Kidney glomerular epithelial cell (primary cell): ENCODE data around the gene FUCA2.
"Not testable (repeated sequence)": the region's sequence is repeated elsewhere in the genome, so short reads cannot be mapped to it uniquely, and the experiment has no call there.

Source experiments
- DNase-seq: peaks from one replicate; lab custom pipeline; 2025; lab: John Stamatoyannopoulos, UW

FUCA2 gene

DNA sequence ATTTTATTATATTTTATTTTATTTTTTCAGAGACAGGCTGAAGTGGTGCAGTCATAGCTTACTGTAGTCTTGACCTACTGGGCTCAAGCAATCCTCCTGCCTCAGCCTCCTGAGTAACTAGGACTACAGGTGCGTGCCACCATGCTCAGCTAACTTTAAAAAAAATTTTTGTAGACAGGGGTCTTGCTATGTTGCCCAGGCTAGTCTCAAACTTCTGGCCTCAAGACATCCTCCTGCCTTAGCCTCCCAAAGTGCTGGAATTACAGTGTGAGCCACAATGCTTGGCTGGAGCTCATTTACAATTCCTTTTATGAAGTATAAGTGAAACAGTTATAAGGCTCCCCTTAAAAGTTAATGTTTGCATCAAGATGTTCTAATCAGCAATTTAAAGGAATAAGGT, 14.5 kb downstream of the FUCA2 start:
- DNase-seq: no peak

DNA sequence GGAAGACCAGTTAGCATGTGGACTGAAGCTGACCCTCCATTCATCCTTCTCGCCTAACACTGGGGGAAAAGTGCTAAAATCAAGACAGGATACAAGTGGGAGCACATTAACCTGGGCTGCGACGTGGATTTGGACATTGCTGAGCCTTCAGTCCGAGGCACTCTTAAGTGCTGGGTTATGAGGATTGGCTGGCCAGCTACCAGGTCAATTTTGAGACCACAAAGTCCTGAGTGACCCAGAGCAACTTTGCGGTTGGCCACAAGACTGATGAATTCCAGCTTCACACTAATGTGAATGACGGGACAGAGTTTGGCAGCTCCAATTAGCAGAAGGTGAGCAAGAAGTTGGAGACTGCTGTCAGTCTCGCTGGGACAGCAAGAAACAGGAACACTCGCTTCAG, 20.7 kb downstream of the FUCA2 start:
- DNase-seq: no peak

DNA sequence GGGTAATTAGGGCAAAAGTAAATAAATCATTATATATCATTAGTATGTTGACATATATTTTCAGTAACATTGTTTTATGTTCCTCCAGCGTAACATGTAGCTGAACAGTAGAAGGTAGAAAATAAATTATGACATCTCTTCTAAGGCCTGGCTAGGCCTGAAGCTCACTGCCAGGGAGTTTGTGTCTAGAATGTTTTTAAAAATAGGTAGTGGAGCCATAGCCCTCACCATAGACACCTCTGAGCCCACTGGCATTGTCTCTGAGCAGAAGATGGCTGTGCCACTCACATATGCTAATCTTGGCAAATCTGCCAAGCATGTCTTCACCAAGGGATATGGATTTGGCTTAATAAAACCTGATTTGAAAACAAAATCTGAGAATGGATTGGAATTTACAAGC, 21.3 kb downstream of the FUCA2 start:
- no peak for DNase-seq

DNA sequence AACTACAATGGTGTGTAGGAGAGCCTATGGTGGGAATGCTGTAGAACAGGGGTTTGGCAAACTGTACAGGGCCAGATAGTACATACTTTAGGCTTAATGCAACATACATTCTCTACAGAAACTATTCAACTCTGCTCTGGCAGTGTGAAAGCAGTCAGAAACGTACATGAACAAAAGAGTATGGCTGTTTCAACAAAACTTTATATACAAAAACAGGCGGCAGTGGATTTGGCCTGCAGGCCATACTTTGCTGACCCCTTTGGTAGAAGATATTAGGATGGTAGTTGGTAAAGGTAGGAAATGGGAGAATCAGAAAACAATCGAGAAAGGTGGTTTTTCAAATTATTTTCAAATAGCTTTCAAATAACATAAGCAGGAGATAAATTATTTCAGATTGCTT, 24.8 kb downstream of the FUCA2 start:
- DNase-seq: no peak

DNA sequence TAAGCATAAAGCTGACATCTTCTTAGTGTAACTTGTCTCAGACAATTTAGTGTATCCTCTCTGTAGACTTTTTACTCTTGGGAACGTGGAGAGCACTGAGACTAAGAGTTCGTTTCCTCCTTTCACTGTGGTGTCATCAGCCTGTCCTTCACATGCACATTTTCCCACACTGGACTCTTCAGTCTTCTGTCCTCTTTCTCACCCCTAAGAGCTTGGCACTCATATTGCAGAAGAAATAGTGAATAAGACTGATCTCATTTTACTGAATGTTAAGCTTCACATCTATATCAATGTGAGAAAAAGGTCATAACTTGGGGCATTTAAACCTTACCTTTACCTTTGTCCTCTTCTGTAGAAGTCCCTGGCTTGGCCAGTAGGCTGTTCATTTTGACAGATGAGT, 25.6 kb downstream of the FUCA2 start:
- DNase-seq: no peak

DNA sequence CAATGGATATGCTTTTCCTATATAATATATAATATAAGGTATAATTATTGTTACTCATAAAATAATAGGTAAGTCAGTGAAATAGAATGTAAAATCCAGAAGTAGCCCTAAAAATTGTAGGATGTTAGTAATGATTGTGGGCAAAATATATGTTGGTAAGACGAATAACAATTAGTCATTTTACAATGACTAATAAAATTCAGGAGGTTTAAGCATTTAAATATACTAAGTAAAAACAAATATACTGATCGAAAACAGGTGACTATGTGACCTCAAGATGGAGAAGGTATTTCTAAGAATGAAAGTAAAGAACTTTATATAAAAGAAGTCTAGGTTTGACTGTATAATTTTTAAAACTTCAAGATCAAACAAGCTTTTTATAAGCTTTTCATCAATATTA, 28.9 kb downstream of the FUCA2 start:
- no peak for DNase-seq

DNA sequence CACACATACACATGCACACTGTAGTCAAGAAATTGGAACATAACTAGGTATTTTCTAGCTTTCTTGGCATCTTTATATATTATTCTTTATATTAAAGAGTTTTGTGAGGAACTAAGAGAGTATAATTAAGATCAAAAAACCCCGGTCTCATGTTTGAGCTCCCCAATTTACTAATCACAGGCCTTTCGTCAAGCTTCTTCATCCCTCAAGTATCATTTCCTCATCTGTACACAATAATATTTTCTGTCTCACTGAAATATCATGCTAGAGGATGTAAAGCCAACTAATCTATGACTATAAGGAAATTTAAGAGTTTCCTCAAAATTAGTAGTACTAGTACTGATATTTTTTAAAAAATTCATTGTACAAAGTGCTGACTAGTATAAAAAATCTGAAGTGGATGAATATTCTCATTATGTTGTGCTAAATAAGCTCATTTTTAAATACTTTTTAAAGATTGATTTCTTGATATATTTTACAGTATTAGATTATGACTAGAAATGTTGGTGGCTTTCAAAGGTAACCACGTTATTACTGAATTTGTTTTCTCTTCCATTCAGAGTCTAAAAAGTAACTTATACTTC, 32.9 kb downstream of the FUCA2 start:
- DNase-seq: no peak

DNA sequence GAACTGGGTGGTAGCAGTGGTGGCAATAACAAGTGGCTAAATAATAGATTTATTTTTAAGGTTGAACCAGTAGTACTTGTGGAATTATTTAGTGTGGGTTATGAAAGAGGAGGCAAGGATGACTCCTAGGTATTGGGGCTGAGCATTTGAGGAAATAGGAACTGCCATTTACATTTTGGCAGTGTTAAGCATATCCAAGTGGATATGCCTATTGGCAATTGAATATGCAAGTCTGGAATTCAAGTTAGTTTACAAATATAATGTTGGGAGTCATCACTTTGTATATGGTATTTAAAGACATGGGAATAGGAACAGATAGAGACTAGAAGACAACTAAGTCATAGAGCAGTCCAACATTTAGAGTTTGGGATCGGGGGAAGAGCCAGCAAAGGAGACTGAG, 35.0 kb downstream of the FUCA2 start:
- no peak for DNase-seq

DNA sequence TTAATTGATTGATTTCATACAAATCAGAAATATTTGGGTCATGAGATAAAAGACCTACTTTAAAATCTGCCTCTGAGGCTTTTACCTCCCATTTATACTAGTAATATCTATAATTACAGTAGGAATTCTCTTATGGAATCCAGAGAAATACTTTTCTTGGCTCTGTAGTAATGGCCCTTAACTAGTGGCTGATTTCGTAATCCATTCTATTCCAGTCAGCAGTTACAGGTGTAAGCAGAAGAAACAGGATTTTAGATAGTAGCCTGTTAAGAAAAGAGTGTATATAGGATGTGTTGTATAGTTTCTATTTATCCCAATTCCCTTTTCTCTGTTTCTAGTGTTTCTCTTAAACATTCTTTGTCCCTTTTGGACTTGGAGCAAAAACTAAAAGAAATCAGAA, 39.7 kb downstream of the FUCA2 start:
- no peak for DNase-seq

DNA sequence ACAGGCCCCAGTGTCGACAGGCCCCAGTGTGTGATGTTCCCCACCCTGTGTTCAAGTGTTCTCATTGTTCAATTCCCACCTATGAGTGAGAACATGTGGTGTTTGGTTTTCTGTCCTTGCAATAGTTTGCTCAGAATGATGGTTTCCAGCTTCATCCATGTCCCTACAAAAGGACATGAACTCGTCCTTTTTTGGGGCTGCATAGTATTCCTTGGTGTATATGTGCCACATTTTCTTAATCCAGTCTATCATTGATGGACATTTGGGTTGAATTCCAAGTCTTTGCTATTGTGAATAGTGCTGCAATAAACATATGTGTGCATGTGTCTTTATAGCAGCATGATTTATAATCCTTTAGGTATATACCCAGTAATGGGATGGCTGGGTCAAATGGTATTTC, 42.7 kb downstream of the FUCA2 start:
- DNase-seq: not testable (repeated sequence)

DNA sequence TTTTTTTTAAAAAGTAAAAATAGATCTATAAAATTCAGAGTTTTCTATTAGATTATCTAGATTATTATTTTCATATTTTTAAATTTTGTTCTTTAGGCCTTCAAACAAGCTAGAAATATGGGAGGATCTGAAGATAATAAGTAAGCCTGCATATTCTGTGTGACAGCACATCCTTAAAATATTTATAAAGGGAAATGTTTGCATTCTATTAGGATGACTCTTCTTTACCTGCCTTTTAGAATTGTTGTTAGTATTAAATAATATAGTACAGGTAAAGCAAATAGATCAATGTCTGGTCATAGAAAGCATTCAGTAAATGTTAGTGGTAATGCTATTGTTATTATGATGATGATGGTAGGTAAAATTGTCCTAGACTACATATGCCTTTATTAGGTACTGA, 43.5 kb downstream of the FUCA2 start:
- no peak for DNase-seq

DNA sequence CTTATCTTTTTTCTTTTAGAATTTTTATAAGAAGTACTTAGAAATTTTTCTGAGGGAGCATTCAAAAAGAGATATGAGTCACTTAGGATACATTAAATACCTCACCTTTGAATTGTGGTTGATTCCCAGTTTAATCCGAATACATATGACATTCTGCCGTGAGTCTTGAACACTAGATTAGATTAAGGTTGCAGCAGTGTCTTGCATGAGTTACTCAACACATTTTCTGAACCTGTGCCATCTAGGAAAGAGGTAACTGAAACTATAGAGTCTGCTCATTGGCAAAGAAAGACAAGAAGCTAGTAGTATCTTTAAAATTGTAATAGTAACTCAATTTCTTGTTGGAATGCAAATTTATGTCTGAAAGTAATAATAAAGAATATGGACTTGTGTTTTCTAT, 46.0 kb downstream of the FUCA2 start:
- DNase-seq: no peak

DNA sequence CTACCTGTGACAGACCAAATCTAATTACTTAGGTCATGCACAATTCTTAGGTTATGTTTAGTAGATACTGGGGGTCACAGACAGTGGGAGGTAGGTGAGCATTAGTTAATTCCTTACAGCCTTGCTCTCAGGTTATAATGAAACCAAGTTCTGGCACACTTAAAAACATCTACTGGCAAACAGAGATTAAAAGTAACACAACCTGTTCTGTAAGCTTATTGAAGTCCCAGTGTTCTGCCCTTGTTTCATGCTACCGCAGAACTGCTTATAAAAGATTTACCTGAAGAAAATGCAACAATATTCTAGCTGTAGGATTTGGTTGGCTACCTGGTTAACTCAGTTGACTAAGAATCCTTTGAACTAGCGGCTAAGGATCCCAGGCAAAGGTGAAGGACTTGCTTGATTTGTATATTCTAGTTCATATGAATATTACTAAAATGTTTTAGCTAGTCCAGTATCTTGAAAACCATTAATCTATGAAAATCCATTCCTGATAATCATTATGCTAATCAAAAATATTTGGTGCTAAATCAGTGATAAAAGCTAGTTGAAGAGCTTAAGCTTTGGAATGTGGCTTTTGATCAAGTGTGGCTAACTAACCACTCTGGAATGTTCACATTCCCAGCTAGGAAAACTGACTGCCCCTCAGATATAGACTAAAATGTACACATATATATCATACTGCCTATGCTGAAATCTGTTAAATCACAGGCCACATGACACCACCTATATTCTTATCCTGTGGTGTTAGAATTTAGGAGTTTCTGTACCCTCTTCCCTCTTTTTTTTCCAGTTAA, 53.8 kb downstream of the FUCA2 start:
- DNase-seq: peak; percentile 10

DNA sequence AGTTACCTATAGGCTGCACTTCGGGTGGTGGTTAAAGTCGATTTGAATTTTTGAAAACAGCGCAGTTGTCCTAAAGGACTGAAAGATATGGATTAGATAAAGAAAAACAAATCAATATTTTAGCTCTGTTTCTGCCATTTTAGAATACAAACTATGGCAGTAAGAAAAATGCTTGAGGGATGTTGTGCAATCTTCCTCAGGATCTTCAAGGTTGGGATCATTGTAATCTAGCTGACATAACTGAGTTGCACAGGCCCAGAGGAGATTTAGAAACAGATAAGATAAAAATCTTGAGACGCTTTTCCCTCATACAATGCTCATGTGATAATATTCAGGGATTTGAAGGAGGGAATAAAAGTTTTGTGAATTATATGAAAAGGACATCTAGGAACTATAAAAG, 60.0 kb downstream of the FUCA2 start:
- DNase-seq: no peak

DNA sequence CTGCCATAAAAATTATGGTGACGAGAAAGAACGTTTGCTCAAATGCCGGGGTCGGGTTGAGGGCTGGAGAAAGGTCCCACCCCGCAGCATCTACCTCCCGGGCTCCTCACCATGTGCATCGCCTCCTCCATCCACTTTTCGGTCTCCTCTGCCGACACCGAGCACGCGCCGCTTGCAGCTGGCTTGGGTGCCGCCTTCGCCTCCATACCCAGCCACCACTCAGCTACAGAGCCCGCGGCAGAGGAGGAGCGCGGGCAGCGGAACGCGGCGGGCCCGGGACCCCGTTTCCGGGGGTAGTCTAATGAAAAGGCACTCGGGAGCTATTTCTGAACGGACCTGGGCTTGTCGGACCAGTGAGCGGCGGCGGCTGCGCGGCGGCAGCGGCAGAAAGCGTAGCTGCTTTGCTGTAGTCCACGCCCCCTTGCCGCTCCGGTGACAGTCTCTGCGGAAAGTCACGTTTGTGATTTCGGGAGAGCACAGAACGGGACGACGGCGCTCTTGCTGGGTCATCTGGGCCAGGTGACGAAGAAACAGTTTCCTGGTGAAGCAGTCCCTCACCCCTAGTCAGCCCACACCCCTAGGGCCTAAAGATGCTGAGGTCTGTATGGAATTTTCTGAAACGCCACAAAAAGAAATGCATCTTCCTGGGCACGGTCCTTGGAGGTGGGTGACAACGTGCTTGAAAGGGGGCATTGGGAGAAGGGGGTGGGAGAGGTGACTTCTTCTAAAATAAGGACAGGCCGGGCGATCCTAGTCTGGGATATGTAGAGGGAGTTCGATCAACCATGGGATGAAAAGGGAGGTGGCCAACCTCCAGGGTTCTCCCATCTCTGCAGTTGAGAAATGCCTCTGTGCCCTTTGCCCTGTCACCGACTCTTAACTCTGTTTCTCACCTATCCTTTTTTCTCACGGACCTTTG, 60.8 kb downstream of the FUCA2 start, which contains the start of the genes ADAT2 and PEX3:
Gene ADAT2, minus strand, starts transcription at position 243 of the 919 bp plus-strand sequence. Its CDS starts 37 bp downstream, at position 206.
Gene PEX3, plus strand, starts transcription at position 353 of the 919 bp plus-strand sequence. Its CDS starts 238 bp downstream, at position 591.
- peak; percentile 95 for DNase-seq

DNA sequence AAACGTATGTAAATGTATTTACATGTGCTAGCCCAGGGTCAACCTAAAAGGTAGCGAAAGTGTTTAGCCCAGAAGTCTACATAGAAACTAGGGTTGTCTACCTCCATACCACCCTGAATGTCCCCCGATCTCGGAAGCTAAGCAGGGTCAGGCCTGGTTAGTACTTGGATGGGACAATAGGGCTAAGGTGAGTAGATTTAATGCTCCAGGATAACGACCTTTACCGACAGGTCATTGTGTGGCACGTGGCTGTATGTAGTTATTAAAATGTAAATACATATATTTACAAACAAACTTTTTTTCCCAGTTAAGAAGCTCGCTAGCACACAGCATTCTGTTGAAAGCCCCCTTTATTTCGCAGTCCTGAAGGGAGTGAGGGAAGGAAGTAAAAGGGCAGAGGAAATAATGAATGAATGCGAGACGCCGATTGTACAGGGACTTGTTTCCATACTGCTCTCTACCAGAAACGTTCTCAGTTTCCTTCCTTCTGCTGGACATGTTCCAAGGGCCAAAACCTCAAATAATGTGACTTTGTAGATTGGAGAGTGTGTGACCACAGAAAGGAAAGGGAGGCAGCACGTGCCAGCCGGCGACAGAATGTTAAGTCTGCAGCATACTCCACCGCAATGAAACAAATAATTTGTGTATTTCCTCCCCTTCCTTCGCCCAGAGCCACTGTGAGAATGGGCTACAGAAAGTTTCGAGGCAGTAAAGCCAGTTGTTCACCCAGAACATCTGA, 61.6 kb downstream of the FUCA2 start:
- DNase-seq: no peak

DNA sequence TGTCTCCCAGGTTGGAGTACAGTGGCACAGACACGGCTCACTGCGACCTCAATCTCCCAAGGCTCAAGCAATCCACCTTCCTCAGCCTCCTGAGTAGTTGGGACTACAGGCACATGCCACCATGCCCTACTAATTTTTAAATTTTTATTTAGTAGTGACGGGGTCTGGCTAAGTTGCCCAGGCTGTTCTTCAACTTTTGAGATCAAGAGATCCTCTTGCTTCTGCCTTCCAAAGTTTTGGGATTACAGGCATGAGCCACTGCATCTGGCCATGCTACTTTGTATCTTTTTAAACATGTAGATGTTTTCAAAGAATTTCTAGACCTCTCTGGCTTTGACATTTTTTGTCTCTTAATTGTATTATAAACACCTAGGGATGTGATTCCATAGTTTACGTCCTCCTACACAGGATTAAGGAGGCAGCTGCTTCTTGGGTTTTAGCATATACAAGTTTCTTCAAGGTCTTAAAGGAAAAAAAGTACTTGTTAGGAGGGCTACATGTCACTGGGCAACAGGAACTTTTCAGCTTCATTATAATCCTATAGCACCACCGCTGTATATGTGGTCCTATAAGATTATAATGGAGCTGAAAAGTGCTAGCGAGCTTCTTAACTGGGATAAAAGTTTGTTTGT, 62.3 kb downstream of the FUCA2 start:
- no peak for DNase-seq

DNA sequence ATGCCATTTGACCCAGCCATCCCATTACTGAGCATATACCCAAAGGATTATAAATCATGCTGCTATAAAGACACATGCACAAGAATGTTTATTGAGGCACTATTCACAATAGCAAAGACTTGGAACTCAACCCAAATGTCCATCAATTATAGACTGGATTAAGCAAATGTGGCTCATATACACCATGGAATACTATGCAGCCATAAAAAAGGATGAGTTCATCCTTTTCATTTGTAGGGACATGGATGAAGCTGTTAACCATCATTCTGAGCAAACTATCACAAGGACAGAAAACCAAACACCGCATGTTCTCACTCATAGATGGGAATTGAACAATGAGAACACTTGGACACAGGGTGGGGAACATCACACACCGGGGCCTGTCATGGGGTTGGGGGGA, 63.7 kb downstream of the FUCA2 start:
- not testable (repeated sequence) for DNase-seq
